ENCODE measurements around the gene IFI30.

DNA sequence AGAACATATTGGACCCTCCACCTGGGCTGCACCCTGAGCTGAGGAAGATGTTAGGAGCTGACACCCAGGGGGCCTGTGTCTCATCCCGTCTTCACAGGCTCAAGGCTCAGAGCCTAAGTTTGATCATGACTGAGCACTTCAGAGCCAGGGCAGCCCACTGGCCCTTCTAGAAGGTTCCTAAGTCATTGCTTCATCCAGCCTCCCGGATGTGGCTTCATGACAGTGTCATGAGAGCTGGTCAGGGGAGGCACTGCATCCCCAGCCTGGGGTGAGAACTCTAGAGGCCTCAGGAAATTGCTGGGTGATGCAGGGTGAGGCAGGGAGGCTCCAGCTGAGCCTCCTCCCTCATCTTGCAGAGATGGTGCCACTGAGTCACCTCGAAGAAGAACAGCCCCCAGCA, 45.6 kb upstream of the IFI30 start:
- no peak for TF ChIP-seq POLR2A (IDR thresholded peaks at IDR 0.05)
- TF ChIP-seq, protein P1, sequence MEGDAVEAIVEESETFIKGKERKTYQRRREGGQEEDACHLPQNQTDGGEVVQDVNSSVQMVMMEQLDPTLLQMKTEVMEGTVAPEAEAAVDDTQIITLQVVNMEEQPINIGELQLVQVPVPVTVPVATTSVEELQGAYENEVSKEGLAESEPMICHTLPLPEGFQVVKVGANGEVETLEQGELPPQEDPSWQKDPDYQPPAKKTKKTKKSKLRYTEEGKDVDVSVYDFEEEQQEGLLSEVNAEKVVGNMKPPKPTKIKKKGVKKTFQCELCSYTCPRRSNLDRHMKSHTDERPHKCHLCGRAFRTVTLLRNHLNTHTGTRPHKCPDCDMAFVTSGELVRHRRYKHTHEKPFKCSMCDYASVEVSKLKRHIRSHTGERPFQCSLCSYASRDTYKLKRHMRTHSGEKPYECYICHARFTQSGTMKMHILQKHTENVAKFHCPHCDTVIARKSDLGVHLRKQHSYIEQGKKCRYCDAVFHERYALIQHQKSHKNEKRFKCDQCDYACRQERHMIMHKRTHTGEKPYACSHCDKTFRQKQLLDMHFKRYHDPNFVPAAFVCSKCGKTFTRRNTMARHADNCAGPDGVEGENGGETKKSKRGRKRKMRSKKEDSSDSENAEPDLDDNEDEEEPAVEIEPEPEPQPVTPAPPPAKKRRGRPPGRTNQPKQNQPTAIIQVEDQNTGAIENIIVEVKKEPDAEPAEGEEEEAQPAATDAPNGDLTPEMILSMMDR (IDR thresholded peaks at IDR 0.05) = no peak
